ENCODE results near the gene RASL12.

- TF ChIP-seq, protein P1, sequence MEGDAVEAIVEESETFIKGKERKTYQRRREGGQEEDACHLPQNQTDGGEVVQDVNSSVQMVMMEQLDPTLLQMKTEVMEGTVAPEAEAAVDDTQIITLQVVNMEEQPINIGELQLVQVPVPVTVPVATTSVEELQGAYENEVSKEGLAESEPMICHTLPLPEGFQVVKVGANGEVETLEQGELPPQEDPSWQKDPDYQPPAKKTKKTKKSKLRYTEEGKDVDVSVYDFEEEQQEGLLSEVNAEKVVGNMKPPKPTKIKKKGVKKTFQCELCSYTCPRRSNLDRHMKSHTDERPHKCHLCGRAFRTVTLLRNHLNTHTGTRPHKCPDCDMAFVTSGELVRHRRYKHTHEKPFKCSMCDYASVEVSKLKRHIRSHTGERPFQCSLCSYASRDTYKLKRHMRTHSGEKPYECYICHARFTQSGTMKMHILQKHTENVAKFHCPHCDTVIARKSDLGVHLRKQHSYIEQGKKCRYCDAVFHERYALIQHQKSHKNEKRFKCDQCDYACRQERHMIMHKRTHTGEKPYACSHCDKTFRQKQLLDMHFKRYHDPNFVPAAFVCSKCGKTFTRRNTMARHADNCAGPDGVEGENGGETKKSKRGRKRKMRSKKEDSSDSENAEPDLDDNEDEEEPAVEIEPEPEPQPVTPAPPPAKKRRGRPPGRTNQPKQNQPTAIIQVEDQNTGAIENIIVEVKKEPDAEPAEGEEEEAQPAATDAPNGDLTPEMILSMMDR (IDR thresholded peaks at IDR 0.05): no peak
- TF ChIP-seq POLR2A (IDR thresholded peaks at IDR 0.05; ENCODE audit: low read length) (no peak), NR3C1 (IDR thresholded peaks at IDR 0.05) (no peak), CHD2 (IDR thresholded peaks at IDR 0.05; ENCODE audit: low read length, partially characterized antibody) (no peak), RAD21 (conservative IDR thresholded peaks at IDR 0.05 in 1 of 2, IDR thresholded peaks at IDR 0.05 in 1 of 2) (no peak), ESRRA (IDR thresholded peaks at IDR 0.05; ENCODE audit: borderline replicate concordance, low read length) (no peak), ZFP36 (IDR thresholded peaks at IDR 0.05; ENCODE audit: borderline replicate concordance, partially characterized antibody) (no peak), EP300 (IDR thresholded peaks at IDR 0.05) (no peak), CHD4 (IDR thresholded peaks at IDR 0.05; ENCODE audit: borderline replicate concordance) (no peak), RNF2 (IDR thresholded peaks at IDR 0.05; ENCODE audit: borderline replicate concordance, low read depth) (no peak), CEBPB (IDR thresholded peaks at IDR 0.05) (no peak), TP53 (CRISPR knock-in tag; IDR thresholded peaks at IDR 0.05) (no peak)
- TF ChIP-seq, protein P2, sequence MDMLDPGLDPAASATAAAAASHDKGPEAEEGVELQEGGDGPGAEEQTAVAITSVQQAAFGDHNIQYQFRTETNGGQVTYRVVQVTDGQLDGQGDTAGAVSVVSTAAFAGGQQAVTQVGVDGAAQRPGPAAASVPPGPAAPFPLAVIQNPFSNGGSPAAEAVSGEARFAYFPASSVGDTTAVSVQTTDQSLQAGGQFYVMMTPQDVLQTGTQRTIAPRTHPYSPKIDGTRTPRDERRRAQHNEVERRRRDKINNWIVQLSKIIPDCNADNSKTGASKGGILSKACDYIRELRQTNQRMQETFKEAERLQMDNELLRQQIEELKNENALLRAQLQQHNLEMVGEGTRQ (IDR thresholded peaks at IDR 0.05): no peak
These were observed 11.7 kb downstream of the RASL12 start for GRCh38 chr15:65056106-65056505.
